ENCODE measurements around the gene TBC1D10A. TPM values are rescaled to one million over a fixed set of nuclear protein-coding genes. Genes with fewer than 3 reads are reported as not detected.
A peak's percentile ranks its signal among the peaks of the same experiment; 100 is the strongest.

Gene TBC1D10A
- total RNA-seq, 1 donor from 2014 or later: 6.9 TPM

- no peak for DNase-seq (ENCODE audit: low read depth, low spot score)
These were observed 59.1 kb downstream of the TBC1D10A start for GRCh38 chr22:30267382-30268302.

- DNase-seq (ENCODE audit: low read depth, low spot score): no peak
These were observed 60.0 kb downstream of the TBC1D10A start, which contains the start of gene OSM for GRCh38 chr22:30266445-30267381. OSM (minus strand) TSS chr22:30266851; CDS start chr22:30266799, 52 bp downstream.

DNA sequence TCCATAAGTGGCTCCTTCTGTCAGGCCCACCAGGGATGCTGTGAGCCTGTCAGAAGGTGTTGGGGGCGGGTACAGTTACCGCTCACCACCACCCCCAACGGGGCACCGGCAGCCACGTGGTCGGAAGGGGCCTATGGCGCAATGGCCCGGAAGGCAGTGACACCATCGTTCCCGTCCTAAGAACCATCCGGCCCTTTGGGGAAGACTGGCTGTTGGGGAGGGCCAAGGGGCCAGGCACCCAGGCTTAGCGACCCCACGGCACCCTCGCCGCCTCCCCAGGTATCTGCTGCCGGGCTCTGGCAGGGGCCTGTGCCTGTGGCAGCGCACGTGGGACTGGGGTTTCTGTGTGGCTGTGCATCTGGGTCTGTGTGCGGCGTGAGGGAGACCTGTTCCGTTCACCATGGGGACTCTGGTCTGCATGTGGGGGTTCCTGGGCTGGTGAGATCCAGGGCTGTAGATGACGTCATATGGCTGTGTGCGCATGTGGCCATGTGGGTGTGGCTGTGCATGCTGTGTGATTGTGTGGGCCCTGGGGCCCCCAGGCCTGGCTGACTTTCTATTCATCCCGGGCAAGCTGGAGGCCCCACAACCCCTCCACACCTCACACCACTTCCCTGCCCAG lies 60.8 kb downstream of the TBC1D10A start:
- DNase-seq (ENCODE audit: low read depth, low spot score): no peak

DNA sequence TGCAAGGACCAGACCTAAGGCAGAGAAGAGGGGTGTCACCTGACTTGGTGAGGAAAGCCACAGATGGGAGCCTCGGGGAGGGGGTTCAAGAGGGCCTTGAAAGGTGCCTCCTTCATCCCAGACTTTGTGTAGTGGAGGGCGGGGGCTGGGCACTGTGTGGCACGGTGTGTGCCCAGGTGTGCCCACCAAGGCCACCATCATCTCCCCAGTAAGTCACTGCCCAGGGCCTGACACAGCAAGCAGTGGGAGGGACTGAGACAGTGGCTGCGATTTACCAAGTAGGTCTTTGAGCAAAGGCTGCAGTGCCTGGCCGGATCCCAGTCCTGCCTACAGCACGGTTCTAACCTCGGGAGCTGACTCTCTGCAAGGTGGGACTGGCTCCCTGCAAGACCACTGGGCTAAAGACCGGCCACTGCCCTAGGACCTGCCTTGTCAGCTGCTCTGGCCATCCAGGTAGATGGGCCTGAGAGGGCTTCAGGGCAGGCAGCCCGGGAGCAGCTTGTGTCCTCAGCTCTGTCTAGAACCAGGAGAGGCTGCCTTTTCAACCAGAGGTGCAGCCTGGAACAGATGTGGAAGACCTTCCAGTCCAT lies 61.5 kb downstream of the TBC1D10A start:
- DNase-seq (ENCODE audit: low read depth, low spot score): no peak

- DNase-seq (ENCODE audit: low read depth, low spot score): no peak
These were observed 62.9 kb downstream of the TBC1D10A start for GRCh38 chr22:30263883-30264282.

- DNase-seq (ENCODE audit: low read depth, low spot score): peak; percentile 26
These were observed 63.6 kb downstream of the TBC1D10A start for GRCh38 chr22:30262917-30263741.

- DNase-seq (ENCODE audit: low read depth, low spot score): no peak
These were observed 64.6 kb downstream of the TBC1D10A start for GRCh38 chr22:30262112-30262511.

DNA sequence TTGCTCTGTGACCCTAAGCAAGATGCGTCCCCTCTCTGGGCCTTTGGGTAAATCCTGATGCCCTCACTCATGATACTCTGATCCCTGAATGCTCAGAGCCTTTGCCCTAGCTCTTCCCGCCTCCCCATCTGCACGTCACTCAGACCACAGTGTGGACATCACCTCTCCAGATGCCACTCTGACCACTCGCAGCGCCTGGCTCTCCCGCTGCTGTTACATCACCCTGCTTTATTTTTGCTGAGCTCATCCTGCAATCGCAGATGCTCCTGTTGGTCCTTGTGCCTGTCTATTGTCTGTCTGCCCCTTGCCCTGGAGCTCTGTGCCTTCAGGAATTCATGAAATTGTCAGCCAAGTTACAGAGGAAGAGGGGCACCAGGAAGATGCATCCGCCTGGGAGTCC lies 65.6 kb downstream of the TBC1D10A start:
- DNase-seq (ENCODE audit: low read depth, low spot score): no peak

DNA sequence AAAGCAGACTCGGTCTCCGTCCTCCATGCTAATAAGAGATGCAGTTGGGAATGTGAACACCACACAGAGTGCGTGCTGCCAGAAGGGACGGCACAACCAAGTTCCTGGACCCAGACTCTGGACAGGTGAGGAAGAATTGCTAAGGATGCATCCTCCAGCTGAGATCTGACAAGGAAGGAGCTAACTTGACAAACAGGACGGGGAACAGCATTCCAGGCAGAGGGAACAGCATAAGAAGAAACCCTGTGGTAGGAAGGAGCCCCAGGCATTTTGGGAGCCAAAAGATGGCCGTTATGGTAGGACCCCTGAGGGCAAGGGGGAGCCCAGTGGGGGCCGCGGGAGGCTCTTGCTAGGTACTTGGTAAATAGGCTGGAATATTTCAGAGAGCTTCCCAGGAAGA lies 66.1 kb downstream of the TBC1D10A start:
- no peak for DNase-seq (ENCODE audit: low read depth, low spot score)

DNA sequence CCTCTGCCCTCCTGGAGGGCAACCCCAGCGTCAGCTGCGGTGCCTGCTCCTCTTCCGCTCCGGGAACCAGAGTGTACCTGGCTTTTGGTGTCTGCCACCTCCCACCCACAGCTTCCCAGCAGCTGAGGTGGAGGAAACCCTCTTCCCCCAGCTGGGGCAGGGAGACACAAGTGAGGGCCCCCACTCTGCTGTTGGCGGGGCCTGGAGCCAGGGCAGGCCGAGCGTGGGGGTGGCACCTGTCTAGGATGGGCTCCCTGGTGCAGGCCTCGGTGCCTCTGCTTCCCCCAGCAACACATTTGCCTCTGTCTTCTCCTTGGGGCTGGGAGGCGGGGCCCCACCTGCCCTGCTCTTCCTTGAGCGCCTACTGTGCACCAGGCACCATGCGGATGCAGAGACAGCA lies 66.5 kb downstream of the TBC1D10A start:
- DNase-seq (ENCODE audit: low read depth, low spot score): no peak

DNA sequence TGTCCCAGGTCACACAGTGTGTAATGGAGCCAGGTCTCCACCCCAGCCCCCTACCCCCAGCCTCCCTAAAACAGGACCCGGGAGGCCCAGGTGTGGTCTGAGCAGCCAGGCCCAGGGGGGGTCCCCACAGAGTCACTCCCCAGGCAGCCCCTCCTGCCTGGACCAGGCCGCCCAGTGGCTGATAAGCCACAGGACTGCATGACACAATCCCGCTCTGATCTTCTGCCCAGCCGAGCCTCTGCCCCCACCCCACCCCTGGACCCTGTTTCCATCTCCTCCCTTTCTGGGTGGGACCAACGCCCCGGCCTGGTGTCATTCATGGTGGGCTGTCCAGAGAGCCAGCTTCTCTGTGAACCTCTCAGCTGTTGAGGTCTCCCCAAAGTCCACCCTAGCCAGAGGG lies 72.4 kb downstream of the TBC1D10A start:
- DNase-seq (ENCODE audit: low read depth, low spot score): no peak

- no peak for DNase-seq (ENCODE audit: low read depth, low spot score)
These were observed 73.4 kb downstream of the TBC1D10A start for GRCh38 chr22:30253205-30253852.

DNA sequence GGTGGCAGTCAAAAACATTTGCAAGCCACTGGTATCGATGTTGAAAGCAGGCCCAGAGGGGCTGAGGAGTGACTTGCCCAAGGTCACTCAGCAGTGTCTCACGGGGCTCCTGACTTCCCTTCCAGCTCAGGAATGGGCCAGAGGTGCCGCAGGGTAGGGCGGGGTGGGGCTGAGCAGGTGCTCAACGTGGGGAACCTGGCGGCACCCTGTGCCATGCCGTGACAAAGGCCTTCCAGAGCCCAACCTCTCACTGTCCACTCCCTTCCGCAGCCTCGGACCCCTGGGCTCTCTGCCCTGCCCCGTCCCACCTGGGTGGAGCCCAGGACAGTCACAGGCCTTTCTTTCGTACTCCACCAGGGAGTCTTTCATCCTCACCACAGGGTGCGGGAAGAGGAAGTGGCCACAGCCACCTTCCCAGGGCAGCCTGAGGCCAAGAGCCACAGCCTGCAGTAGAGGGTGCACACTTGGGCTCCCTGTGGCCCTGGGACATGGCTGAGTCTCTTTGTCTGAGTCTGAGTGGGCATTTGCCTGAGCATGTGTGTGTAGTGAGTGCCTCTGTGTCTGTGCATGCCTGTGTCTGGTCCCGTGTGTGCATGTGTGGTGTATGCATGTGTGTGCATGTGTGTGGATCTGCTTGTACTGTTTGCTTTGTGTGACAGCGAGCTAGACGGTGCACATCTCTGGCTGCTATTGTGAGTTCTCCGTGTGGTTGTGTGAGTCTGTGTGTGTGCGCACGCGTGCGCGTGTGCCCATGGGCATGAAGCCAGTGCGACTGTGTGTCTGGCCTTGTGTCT lies 74.1 kb downstream of the TBC1D10A start:
- no peak for DNase-seq (ENCODE audit: low read depth, low spot score)

GRCh38 chr22:30251711-30252110 lies 75.0 kb downstream of the TBC1D10A start:
- no peak for DNase-seq (ENCODE audit: low read depth, low spot score)

DNA sequence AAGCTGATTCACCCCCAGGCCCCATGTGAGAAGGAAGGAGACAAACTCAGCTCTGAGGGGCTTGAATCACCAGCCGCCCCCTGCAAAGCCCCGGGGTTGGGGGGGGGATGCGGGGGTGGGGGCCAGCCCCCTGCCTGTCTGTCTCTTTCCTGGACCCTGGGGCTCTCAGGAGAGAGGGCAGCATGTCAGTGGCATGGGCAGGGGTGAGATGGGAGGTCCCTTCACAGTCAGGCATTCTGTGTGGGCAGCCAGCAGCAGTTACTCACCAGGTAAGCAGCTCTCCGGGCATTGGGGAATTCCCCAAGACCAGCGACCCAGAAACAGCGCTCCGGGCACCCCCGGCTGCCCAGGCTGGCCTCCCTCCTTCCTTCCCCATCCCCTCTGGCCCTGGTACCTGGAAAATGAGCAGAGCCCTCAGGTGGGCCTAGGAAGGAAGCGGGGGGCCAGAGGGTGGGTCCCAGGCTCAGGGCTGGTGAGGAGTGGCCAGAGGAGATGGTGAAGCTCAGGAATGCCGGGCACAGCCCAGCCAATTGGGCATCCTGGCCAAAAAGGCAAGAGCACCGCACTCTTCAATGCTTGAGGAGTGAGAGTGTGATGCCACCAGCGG lies 76.0 kb downstream of the TBC1D10A start:
- no peak for DNase-seq (ENCODE audit: low read depth, low spot score)

- DNase-seq (ENCODE audit: low read depth, low spot score): no peak
These were observed 76.6 kb downstream of the TBC1D10A start for GRCh38 chr22:30250039-30250565.

DNA sequence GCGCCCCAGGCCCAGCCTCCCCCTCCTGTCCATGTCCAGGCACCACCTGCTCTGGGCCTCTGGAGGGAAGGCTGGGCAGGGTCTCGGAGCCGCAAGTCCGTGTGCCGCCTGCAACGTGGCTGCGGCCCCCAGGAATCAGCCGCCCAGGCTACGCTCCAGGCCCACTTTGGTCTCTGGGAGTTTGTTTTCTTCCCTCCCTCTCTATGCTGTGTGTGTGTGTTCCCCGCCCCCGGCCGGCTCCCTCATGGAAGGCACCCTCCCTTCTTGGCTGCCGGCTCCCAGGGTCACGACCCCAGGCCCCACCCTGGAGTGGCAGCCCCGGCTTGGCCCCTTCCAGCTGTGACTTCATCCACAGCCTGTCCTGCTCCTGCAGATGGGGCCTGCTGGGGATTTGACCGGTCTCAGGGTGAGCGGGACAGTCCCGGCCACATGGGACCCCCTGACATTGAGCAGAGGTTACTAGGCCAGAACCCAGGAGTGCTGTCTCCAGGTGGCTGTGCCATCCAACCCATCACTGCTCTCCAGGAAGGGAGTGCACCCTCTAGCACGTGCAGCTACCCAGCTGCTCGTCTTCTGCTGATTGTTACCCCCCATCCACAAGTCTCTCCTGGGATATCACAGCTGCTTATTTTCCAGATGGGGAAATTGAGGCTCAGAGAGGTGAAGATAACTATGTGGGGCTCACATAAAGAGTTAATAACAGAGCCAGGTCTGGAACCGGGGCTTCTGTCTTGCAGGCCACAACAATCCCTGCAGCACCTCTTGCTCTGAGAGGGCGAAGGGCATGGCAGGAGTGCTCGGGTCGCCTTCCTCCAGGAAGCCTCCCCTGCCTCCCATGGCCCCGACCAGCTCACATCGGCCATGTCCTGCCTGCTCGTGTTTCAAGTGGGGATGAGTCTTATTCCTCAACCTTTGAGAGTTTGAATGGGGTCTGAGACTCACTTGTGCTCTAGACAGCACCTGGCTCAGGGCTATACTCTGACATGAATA lies 77.4 kb downstream of the TBC1D10A start:
- no peak for DNase-seq (ENCODE audit: low read depth, low spot score)

Data from pulmonary artery endothelial cell (primary cell).